H9 (cell line): ENCODE measurements around the gene LPP. TPM values are rescaled to one million over a fixed set of nuclear protein-coding genes. Genes with fewer than 3 reads are reported as not detected.

Source experiments
- DNase-seq: peaks from one replicate; pipeline ENCODE4 v3.0.0-alpha.2; 2017
- H2AFZ ChIP-seq: one replicate; pipeline ENCODE4 v1.6.1; 2013; ENCODE audit warnings: mild to moderate bottlenecking, low read length, control low read depth, moderate library complexity
- H2AK5ac ChIP-seq: 2 replicates; pipeline ENCODE4 v1.6.1; 2013; ENCODE audit warnings: low read length, control low read depth, mixed read lengths; ENCODE audit not compliant: insufficient read length
- H2BK120ac ChIP-seq: one replicate; pipeline ENCODE4 v1.6.1; 2013; ENCODE audit warnings: low read depth, mild to moderate bottlenecking, low read length, control low read depth, inconsistent platforms; ENCODE audit not compliant: poor library complexity, severe bottlenecking
- H2BK12ac ChIP-seq: 2 replicates; pipeline ENCODE4 v1.6.1; 2013; ENCODE audit warnings: low read length, control low read depth, mixed read lengths, low read depth; ENCODE audit not compliant: insufficient read length
- H2BK15ac ChIP-seq: 2 replicates; pipeline ENCODE4 v1.6.1; 2013; ENCODE audit warnings: low read depth, low read length, control low read depth
- H2BK20ac ChIP-seq: one replicate; pipeline ENCODE4 v1.6.1; 2013; ENCODE audit warnings: low read depth, mild to moderate bottlenecking, low read length, control low read depth, inconsistent platforms; ENCODE audit not compliant: poor library complexity, severe bottlenecking
- H2BK5ac ChIP-seq: 2 replicates; pipeline ENCODE4 v1.6.1; 2013; ENCODE audit warnings: low read length, control low read depth, mixed read lengths; ENCODE audit not compliant: insufficient read length
- H3K14ac ChIP-seq: 2 replicates; pipeline ENCODE4 v1.6.1; 2013; ENCODE audit warnings: low read length, control low read depth; ENCODE audit not compliant: insufficient read depth
- H3K18ac ChIP-seq: 2 replicates; pipeline ENCODE4 v1.6.1; 2013; ENCODE audit warnings: low read depth, mild to moderate bottlenecking, mixed read lengths, low read length, control low read depth; ENCODE audit not compliant: insufficient read length
- H3K23ac ChIP-seq: 2 replicates; pipeline ENCODE4 v1.6.1; 2013; ENCODE audit warnings: low read length, control low read depth, mixed read lengths, low read depth; ENCODE audit not compliant: insufficient read length
- H3K23me2 ChIP-seq: 2 replicates; pipeline ENCODE4 v1.6.1; 2013; ENCODE audit warnings: low read depth, mild to moderate bottlenecking, mixed read lengths, low read length, control low read depth; ENCODE audit not compliant: insufficient read length, poor library complexity, severe bottlenecking
- H3K27ac ChIP-seq: 2 replicates; pipeline ENCODE4 v1.5.1; 2013; ENCODE audit warnings: low read length, control low read depth, mixed read lengths, low read depth; ENCODE audit not compliant: insufficient read length
- H3K27me3 ChIP-seq: 2 replicates; pipeline ENCODE4 v1.6.1; 2013; ENCODE audit warnings: low read length, control low read depth, inconsistent platforms; ENCODE audit not compliant: insufficient read depth
- H3K4ac ChIP-seq: 2 replicates; pipeline ENCODE4 v1.6.1; 2013; ENCODE audit warnings: low read depth, mild to moderate bottlenecking, control low read depth, inconsistent platforms, low read length, moderate library complexity
- H3K4me1 ChIP-seq: 2 replicates; pipeline ENCODE4 v1.6.1; 2013; ENCODE audit warnings: low read length, control low read depth, inconsistent platforms; ENCODE audit not compliant: insufficient read depth
- H3K4me2 ChIP-seq: 2 replicates; pipeline ENCODE4 v1.6.1; 2013; ENCODE audit warnings: low read length, control low read depth, mixed read lengths; ENCODE audit not compliant: insufficient read length, insufficient read depth
- H3K56ac ChIP-seq: 2 replicates; pipeline ENCODE4 v1.6.1; 2013; ENCODE audit warnings: low read depth, mild to moderate bottlenecking, mixed read lengths, low read length, control low read depth; ENCODE audit not compliant: insufficient read length
- H3K79me1 ChIP-seq: 2 replicates; pipeline ENCODE4 v1.6.1; 2013; ENCODE audit warnings: low read depth, mild to moderate bottlenecking, moderate library complexity, low read length, control low read depth, inconsistent platforms; ENCODE audit not compliant: insufficient read depth, poor library complexity, severe bottlenecking
- H3K79me2 ChIP-seq: 2 replicates; pipeline ENCODE4 v1.6.1; 2013; ENCODE audit warnings: low read length, control low read depth, inconsistent platforms; ENCODE audit not compliant: insufficient read depth
- H3K9ac ChIP-seq: 2 replicates; pipeline ENCODE4 v1.6.1; 2013; ENCODE audit warnings: low read length, control low read depth, mixed read lengths; ENCODE audit not compliant: insufficient read length; ENCODE audit errors: extremely low read depth
- H3K9me3 ChIP-seq: one replicate; pipeline ENCODE4 v1.6.1; 2013; ENCODE audit warnings: low read depth, low read length, inconsistent platforms; ENCODE audit not compliant: control insufficient read depth
- H3T11ph ChIP-seq: one replicate; pipeline ENCODE4 v1.6.1; 2013; ENCODE audit warnings: mild to moderate bottlenecking, low read length, control low read depth, inconsistent platforms
- H4K20me1 ChIP-seq: one replicate; pipeline ENCODE4 v1.6.1; 2013; ENCODE audit not compliant: control insufficient read depth, insufficient read length, insufficient read depth
- H4K5ac ChIP-seq: 2 replicates; pipeline ENCODE4 v1.6.1; 2013; ENCODE audit warnings: low read depth, mild to moderate bottlenecking, mixed read lengths, low read length, control low read depth; ENCODE audit not compliant: insufficient read length
- H4K8ac ChIP-seq: replicated peaks from 2 replicates; pipeline ENCODE4 v1.6.1; 2013; ENCODE audit warnings: low read length, control low read depth, mixed read lengths, low read depth; ENCODE audit not compliant: insufficient read length
- H4K91ac ChIP-seq: 2 replicates; pipeline ENCODE4 v1.6.1; 2013; ENCODE audit warnings: low read depth, mild to moderate bottlenecking, moderate library complexity, mixed read lengths, low read length, control low read depth; ENCODE audit not compliant: insufficient read length
- H3K27ac Mint-ChIP-seq, 3 experiments: 2 replicates in 2 of 3; 3 replicates in 1 of 3; pipeline ENCODE4 v1.8.0; 2020 to 2021; ENCODE audit warnings: mixed read lengths in 3 of 3, mild to moderate bottlenecking in 1 of 3, moderate library complexity in 1 of 3
- H3K27me3 Mint-ChIP-seq: 2 replicates; pipeline ENCODE4 v1.8.0; 2021; ENCODE audit warnings: low read depth, mild to moderate bottlenecking, moderate library complexity, mixed read lengths
- H3K36me3 Mint-ChIP-seq, 3 experiments: 2 replicates in 2 of 3; 3 replicates in 1 of 3; pipeline ENCODE4 v1.8.0; 2020 to 2021; ENCODE audit warnings: low read depth in 3 of 3, mixed read lengths in 3 of 3; ENCODE audit not compliant: insufficient read depth in 1 of 3
- H3K4me1 Mint-ChIP-seq, 2 experiments: 2 replicates each; pipeline ENCODE4 v1.8.0; 2020; ENCODE audit warnings: mixed read lengths in 2 of 2
- H3K4me3 Mint-ChIP-seq, 2 experiments: 2 replicates in 1 of 2; 3 replicates in 1 of 2; pipeline ENCODE4 v1.8.0; 2020 to 2021; ENCODE audit warnings: mild to moderate bottlenecking in 2 of 2, mixed read lengths in 2 of 2, moderate library complexity in 1 of 2
- H3K9me3 Mint-ChIP-seq, 2 experiments: 2 replicates in 1 of 2; 3 replicates in 1 of 2; pipeline ENCODE4 v1.8.0; 2020; ENCODE audit warnings: mild to moderate bottlenecking in 2 of 2, mixed read lengths in 2 of 2, moderate library complexity in 1 of 2
- CTCF ChIP-seq: fragments of 200-600 bp; sonication (generic); conservative IDR thresholded peaks from 3 replicates; pipeline ENCODE4 v1.8.0; 2021; ENCODE audit warnings: antibody characterized with exemption, mild to moderate bottlenecking
- WGBS: extraction: QIAGEN DNeasy Blood & Tissue Kit; methylation state at CpG from one replicate; pipeline ENCODE4 v1.1.7; 2013; ENCODE audit warnings: missing lambda C conversion rate, low lambda C conversion rate, mixed read lengths; ENCODE audit not compliant: insufficient read length; ENCODE audit errors: extremely low coverage; 5-methylcytosine and 5-hydroxymethylcytosine counted together
- total RNA-seq: library from RNA; stranded (reverse); gene quantifications from 2 replicates; pipeline ENCODE4 v1.2.1, GENCODE V29; 2021

Gene LPP
- total RNA-seq, 1 experiment from 2014 or later, result 64.6 TPM

- Histone ChIP-seq H4K8ac (no peak overlapping the region), H3K79me1 (no peaks in the 10 kb centered on the region), H3K23ac (no peak overlapping the region), H3K4ac (no peak overlapping the region), H3K56ac (no peak overlapping the region), H4K91ac (no peak overlapping the region), H3K4me1 (no peaks in the 10 kb centered on the region), H2BK15ac (no peak overlapping the region), H2BK5ac (no peak overlapping the region), H3K27me3 (no peaks in the 10 kb centered on the region), H2BK120ac (no peak overlapping the region), H3K14ac (no peak overlapping the region), H2AFZ (no peak overlapping the region), H3K27ac (no peak overlapping the region), H3K4me2 (no peak overlapping the region), H3K9me3 (no peaks in the 10 kb centered on the region), H3K23me2 (no peaks in the 10 kb centered on the region), H4K20me1 (no peaks in the 10 kb centered on the region), H3K79me2 (no peaks in the 10 kb centered on the region), H3K9ac (no peak overlapping the region), H4K5ac (no peak overlapping the region), H3K18ac (no peak overlapping the region), H2BK12ac (no peak overlapping the region), H3T11ph (no peak overlapping the region), H2BK20ac (no peak overlapping the region), H2AK5ac (no peak overlapping the region)
- Mint-ChIP-seq H3K4me1 (peaks cover 16 to 21% of the 10 kb centered on the region in 2 experiments), H3K36me3 (no peaks in the 10 kb centered on the region), H3K9me3 (no peaks in the 10 kb centered on the region), H3K27ac (no peak overlapping the region; a peak in 1 of 7 replicates), H3K27me3 (no peaks in the 10 kb centered on the region; the same call in 1 of the 2 replicates), H3K4me3 (no peak overlapping the region)
- whole genome bisulfite sequencing, result no CpG with 5 or more reads among the region's 1 CpG
- DNase-seq, result no peak
- no peak for TF ChIP-seq CTCF
Measured at GRCh38 chr3:188134079-188134478, 19.9 kb upstream of the LPP start.
